Measurements from ENCODE around the gene SPATA17. TPM values are rescaled to one million over a fixed set of nuclear protein-coding genes. Genes with fewer than 3 reads are reported as not detected.

SPATA17 gene
- total RNA-seq, 1 donor: 1.8 TPM

- no peak for TF ChIP-seq CTCF (IDR thresholded peaks at IDR 0.05; ENCODE audit: insufficient read depth, low read length)
- H3K4me3 ChIP-seq (ENCODE audit: low read depth, low read length): no peak overlapping the region
- no peak for DNase-seq (ENCODE audit: low read depth)
These were observed 286.2 kb downstream of the SPATA17 start for GRCh38 chr1:217917281-217917887.

- no peak overlapping the region for H3K4me3 ChIP-seq (ENCODE audit: low read depth, low read length)
- no peak for DNase-seq (ENCODE audit: low read depth)
- no peak for TF ChIP-seq CTCF (IDR thresholded peaks at IDR 0.05; ENCODE audit: insufficient read depth, low read length)
These were observed 288.7 kb downstream of the SPATA17 start for GRCh38 chr1:217919683-217920388.

Small RNA genes lying within 50 kb of the gene (small RNA-seq; reads per million reads assigned to genes)
- not detected for gene UBBP2

Other genes with a start within 250 kb of the SPATA17 start
- 23.6 and 39.6 TPM in 2 replicates for gene GPATCH2, start 254 bp upstream of the SPATA17 start, total RNA-seq (ENCODE audit: low replicate concordance)

Data from fibroblast of the aortic adventitia (primary cell).